GM12891 (cell line): ENCODE data around the gene RAB20. TPM values are rescaled to one million over a fixed set of nuclear protein-coding genes. Genes with fewer than 3 reads are reported as not detected.
"Not testable (repeated sequence)": the region's sequence is repeated elsewhere in the genome, so short reads cannot be mapped to it uniquely, and the experiment has no call there.

Source experiments
- DNase-seq: peaks from one replicate; pipeline ENCODE4 v3.0.0; 2011; ENCODE audit warnings: low spot score; ENCODE audit not compliant: insufficient read length
- FAIRE-seq: peaks from 2 replicates; lab custom pipeline; 2011; peaks lifted over from hg19 to GRCh38; lab: Jason Lieb, UNC
- PAX5 ChIP-seq: IDR thresholded peaks from 2 replicates; pipeline ENCODE4 v1.6.1; 2011; ENCODE audit warnings: low read length, moderate library complexity, mild to moderate bottlenecking; ENCODE audit not compliant: insufficient read depth, severe bottlenecking
- POLR2A ChIP-seq: IDR thresholded peaks from 2 replicates; pipeline ENCODE4 v1.6.1; 2011; ENCODE audit warnings: low read depth, low read length, control low read depth
- POLR2AphosphoS5 ChIP-seq: IDR thresholded peaks from 2 replicates; pipeline ENCODE4 v1.6.1; 2011; ENCODE audit warnings: low read depth, low read length, control low read depth
- POU2F2 ChIP-seq: IDR thresholded peaks from 2 replicates; pipeline ENCODE4 v1.6.1; 2011; ENCODE audit warnings: low read depth, mild to moderate bottlenecking, control low read depth, low read length, moderate library complexity
- SPI1 ChIP-seq: IDR thresholded peaks from 2 replicates; pipeline ENCODE4 v1.6.1; 2011; ENCODE audit warnings: low read depth, low read length, control low read depth
- TAF1 ChIP-seq: IDR thresholded peaks from 2 replicates; pipeline ENCODE4 v1.6.1; 2011; ENCODE audit warnings: low read depth, low read length, control low read depth
- polyA plus RNA-seq: library from polyadenylated mRNA; unstranded; fragments of >200 nt; gene quantifications from one replicate; pipeline ENCODE4 v1.2.1, GENCODE V29; 2012; ENCODE audit warnings: low read depth, missing spikeins, inconsistent platforms; ENCODE audit not compliant: missing spikeins

RAB20 gene
- polyA plus RNA-seq, result 24.1 TPM

DNA sequence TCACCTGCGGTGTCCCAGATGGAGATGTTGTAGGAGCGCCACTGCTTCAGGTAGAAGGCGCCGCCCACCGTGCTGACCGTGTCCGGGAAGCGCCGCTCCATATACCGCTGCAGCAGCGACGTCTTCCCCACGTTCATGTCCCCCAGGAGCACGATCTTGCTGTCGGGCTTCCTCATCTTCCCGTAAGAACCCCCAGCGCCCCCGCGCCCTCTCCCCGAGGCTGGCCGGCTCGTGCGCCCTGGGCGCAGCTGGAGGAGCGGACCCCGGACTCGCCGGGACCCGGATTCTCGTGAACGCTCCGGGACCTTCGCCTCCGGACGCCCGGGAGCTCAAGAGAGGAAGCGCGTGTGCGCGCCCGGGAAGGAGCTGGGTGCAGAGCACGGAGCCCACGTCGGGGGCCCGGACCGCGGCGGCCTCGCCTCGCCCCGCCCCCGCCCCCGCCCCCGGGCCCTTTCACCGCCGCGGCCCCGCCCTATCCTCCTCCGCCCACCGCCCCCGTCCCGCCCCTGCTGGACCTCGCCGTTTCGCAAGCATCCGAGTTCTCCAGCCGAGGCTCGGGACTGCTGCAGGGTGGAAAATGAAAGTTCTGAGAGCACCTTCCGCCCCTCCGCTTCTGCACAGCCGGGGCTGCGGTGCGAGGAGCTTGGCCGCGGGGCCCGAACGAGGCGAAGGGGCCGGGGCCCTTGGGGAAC is at the start of gene RAB20:
Gene RAB20 (minus strand): TSS at position 379 of the 692 bp plus-strand sequence. CDS start 203 bp downstream, at position 176.
- DNase-seq (peak; percentile 77), FAIRE-seq (peak; percentile 71)
- TF ChIP-seq SPI1 (no peak), POLR2A (no peak), POLR2AphosphoS5 (no peak), TAF1 (no peak), PAX5 (no peak), POU2F2 (no peak)

- FAIRE-seq, result no peak
- TF ChIP-seq POU2F2 (no peak), SPI1 (peak; percentile 56)
- DNase-seq, result no peak
Measured at GRCh38 chr13:110610955-110611595, 49.6 kb upstream of the RAB20 start.

GRCh38 chr13:110607675-110608224 is 46.2 kb upstream of the RAB20 start:
- DNase-seq, result no peak
- TF ChIP-seq POLR2A (no peak), SPI1 (no peak), POU2F2 (no peak), TAF1 (no peak), PAX5 (no peak), POLR2AphosphoS5 (no peak)
- FAIRE-seq, result no peak

DNA sequence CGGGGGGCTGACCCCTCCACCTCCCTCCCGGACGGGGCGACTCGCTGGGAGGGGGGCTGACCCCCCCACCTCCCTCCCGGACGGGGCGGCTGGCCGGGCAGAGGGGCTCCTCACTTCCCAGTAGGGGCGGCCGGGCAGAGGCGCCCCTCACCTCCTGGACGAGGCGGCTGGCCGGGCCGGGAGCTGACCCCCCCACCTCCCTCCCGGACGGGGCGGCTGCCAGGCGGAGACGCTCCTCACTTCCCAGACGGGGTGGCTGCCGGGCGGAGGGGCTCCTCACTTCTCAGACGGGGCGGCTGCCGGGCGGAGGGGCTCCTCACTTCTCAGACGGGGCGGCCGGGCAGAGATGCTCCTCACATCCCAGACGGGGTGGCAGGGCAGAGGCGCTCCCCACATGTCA is 44.8 kb upstream of the RAB20 start:
- FAIRE-seq, DNase-seq: not testable (repeated sequence)

- FAIRE-seq (no peak), DNase-seq (no peak)
- TF ChIP-seq SPI1 (no peak), POU2F2 (no peak), PAX5 (no peak), TAF1 (no peak), POLR2A (no peak), POLR2AphosphoS5 (no peak)
Measured at GRCh38 chr13:110605132-110605531, 43.6 kb upstream of the RAB20 start.

DNA sequence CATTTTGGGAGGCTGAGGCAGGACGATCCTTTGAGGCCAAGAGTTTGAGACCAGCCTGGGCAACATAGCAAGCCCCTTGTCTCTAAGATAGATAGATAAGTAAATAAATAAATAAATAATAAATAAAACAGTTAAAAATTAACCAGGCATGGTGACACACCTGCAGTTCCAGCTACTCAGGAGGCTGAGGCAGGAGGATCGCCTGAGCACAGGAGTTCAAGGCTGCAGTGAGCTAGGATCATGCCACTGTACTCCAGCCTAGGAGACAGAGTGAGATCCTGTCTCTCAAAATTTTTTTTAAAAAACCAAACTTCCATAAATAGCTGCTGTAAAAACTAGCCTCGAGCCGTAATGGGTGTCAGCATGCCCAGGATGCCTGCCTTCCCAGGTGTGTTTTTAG is 39.5 kb upstream of the RAB20 start:
- DNase-seq, result no peak
- TF ChIP-seq POLR2AphosphoS5, result no peak
- FAIRE-seq, result no peak

GRCh38 chr13:110600261-110600819 is 38.8 kb upstream of the RAB20 start:
- TF ChIP-seq POLR2A, result no peak
- no peak for TF ChIP-seq SPI1
- no peak for TF ChIP-seq TAF1
- no peak for TF ChIP-seq POLR2AphosphoS5
- no peak for TF ChIP-seq PAX5
- TF ChIP-seq POU2F2, result no peak
- DNase-seq, result no peak
- FAIRE-seq, result no peak

GRCh38 chr13:110597041-110597689 is 35.6 kb upstream of the RAB20 start:
- FAIRE-seq (no peak), DNase-seq (no peak)
- no peak for TF ChIP-seq TAF1
- no peak for TF ChIP-seq SPI1
- TF ChIP-seq POU2F2, result no peak
- TF ChIP-seq PAX5, result no peak

- DNase-seq (no peak), FAIRE-seq (peak; percentile 83)
- TF ChIP-seq SPI1, result no peak
- TF ChIP-seq PAX5, result no peak
- TF ChIP-seq TAF1, result no peak
- no peak for TF ChIP-seq POU2F2
- TF ChIP-seq POLR2AphosphoS5, result no peak
- TF ChIP-seq POLR2A, result no peak
Measured at GRCh38 chr13:110593430-110594130, 32.1 kb upstream of the RAB20 start.
